OCI-LY1 (cell line): ENCODE data around the gene HLTF.

Experiments used
- CTCF ChIP-seq: fragments of 200-600 bp; sonication (generic), shearing (Covaris generic); IDR thresholded peaks from 2 replicates; pipeline ENCODE4 v1.5.1; 2017; ENCODE audit warnings: mild to moderate bottlenecking, antibody characterized with exemption, low read length, moderate library complexity, mixed read lengths
- EZH2 ChIP-seq: fragments of 200-600 bp; sonication (generic), shearing (Covaris generic); IDR thresholded peaks from 2 replicates; pipeline ENCODE4 v1.8.0; 2017; ENCODE audit warnings: borderline replicate concordance, mixed run types, mild to moderate bottlenecking, antibody characterized with exemption, low read length, moderate library complexity, mixed read lengths

- TF ChIP-seq CTCF = no peak
- no peak for TF ChIP-seq EZH2
Measured at GRCh38 chr3:149095487-149095886, 9.2 kb upstream of the HLTF start.
